Epithelial cell of esophagus (primary cell): Measurements from ENCODE around the gene DMRTC2.
A peak's percentile ranks its signal among the peaks of the same experiment; 100 is the strongest.

Experiments
- DNase-seq: peaks from one replicate; pipeline ENCODE4 v3.0.0; 2010; ENCODE audit warnings: low read depth
- H3K4me3 ChIP-seq: 2 replicates; pipeline ENCODE4 v1.5.1; 2011; ENCODE audit warnings: mild to moderate bottlenecking, low read length, control low read depth
- CTCF ChIP-seq: IDR thresholded peaks from 2 replicates; pipeline ENCODE4 v1.5.1; 2011; ENCODE audit warnings: low read depth, mild to moderate bottlenecking, low read length, control low read depth, inconsistent platforms; ENCODE audit not compliant: insufficient read depth; ENCODE audit errors: missing control alignments

Gene DMRTC2

GRCh38 chr19:41815301-41815700 lies 29.5 kb upstream of the DMRTC2 start:
- no peak overlapping the region for H3K4me3 ChIP-seq
- TF ChIP-seq CTCF = no peak
- DNase-seq = no peak

GRCh38 chr19:41816761-41817160 lies 28.1 kb upstream of the DMRTC2 start:
- no peak overlapping the region for H3K4me3 ChIP-seq
- TF ChIP-seq CTCF = no peak
- DNase-seq = no peak

- H3K4me3 ChIP-seq = no peak overlapping the region
- peak; percentile 63 for DNase-seq
- peak; percentile 74 for TF ChIP-seq CTCF
These were observed 23.7 kb upstream of the DMRTC2 start for GRCh38 chr19:41821003-41821735.

GRCh38 chr19:41837981-41838708 lies 6.7 kb upstream of the DMRTC2 start:
- H3K4me3 ChIP-seq = no peak overlapping the region
- no peak for TF ChIP-seq CTCF
- DNase-seq = no peak

- no peak for TF ChIP-seq CTCF
- H3K4me3 ChIP-seq = no peak overlapping the region
- no peak for DNase-seq
These were observed 5.6 kb upstream of the DMRTC2 start for GRCh38 chr19:41839211-41839610.

GRCh38 chr19:41843371-41843770 lies 1.5 kb upstream of the DMRTC2 start:
- H3K4me3 ChIP-seq = no peak overlapping the region
- DNase-seq = no peak
- TF ChIP-seq CTCF = no peak
